Measurements from ENCODE around the gene PAWR. TPM values are rescaled to one million over a fixed set of nuclear protein-coding genes. Genes with fewer than 3 reads are reported as not detected.

PAWR gene
- total RNA-seq, 1 experiment from 2014 or later = 204 TPM

- no peak for DNase-seq
- Mint-ChIP-seq H3K36me3 (ENCODE audit: insufficient read depth, unreplicated experiment) (peaks cover 11% of the 10 kb centered on the region), H3K27me3 (ENCODE audit: unreplicated experiment) (no peaks in the 10 kb centered on the region), H3K4me1 (ENCODE audit: low read depth, unreplicated experiment) (peaks cover 46% of the 10 kb centered on the region), H3K27ac (ENCODE audit: unreplicated experiment) (no peak overlapping the region), H3K9me3 (ENCODE audit: low read depth, unreplicated experiment) (no peaks in the 10 kb centered on the region), H3K4me3 (ENCODE audit: low read depth, unreplicated experiment) (no peak overlapping the region)
- CTCF ChIA-PET = no interaction called here
- BruUV-seq (replicated peaks) = no TSS peak
- intact Hi-C loops (cut with micrococcal nuclease; ENCODE audit: unreplicated experiment) = no loop called here
- TF ChIP-seq CTCF (IDR thresholded peaks at IDR 0.05; ENCODE audit: unreplicated experiment) = no peak
These were observed 46.9 kb downstream of the PAWR start for GRCh38 chr12:79643821-79644220.

GRCh38 chr12:79638490-79638889, 52.3 kb downstream of the PAWR start:
- no peak overlapping the region for H3K4me3 Mint-ChIP-seq (ENCODE audit: low read depth, unreplicated experiment)
- H3K27ac Mint-ChIP-seq (ENCODE audit: unreplicated experiment) = peak overlapping the region; percentile 16
- H3K36me3 Mint-ChIP-seq (ENCODE audit: insufficient read depth, unreplicated experiment) = peaks cover 5% of the 10 kb centered on the region
- CTCF ChIA-PET = no interaction called here
- H3K9me3 Mint-ChIP-seq (ENCODE audit: low read depth, unreplicated experiment) = no peaks in the 10 kb centered on the region
- no peak for DNase-seq
- H3K27me3 Mint-ChIP-seq (ENCODE audit: unreplicated experiment) = no peaks in the 10 kb centered on the region
- intact Hi-C loops (cut with micrococcal nuclease; ENCODE audit: unreplicated experiment) = no loop called here
- no peak for TF ChIP-seq CTCF (IDR thresholded peaks at IDR 0.05; ENCODE audit: unreplicated experiment)
- peaks cover 38% of the 10 kb centered on the region for H3K4me1 Mint-ChIP-seq (ENCODE audit: low read depth, unreplicated experiment)
- no TSS peak for BruUV-seq (replicated peaks)

DNA sequence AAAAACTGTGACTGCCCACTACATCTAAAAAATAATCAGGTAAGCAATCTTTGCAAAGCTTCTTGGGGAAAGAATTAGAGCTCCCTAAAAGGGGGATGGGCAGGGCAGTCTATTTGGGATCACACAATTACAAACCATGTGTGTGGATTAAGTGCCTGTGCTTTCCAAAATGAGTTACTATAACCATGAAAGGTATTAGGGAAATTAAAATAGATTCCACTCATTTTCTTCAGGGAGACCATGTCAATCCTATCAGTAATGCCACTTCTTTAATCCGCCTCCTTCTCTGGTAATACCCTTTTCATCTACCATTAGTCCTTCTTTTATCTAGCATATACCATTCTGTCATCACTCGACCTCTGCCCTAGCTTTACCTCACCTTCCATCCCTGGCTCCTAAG, 53.7 kb downstream of the PAWR start:
- BruUV-seq (replicated peaks) = no TSS peak
- Mint-ChIP-seq H3K27me3 (ENCODE audit: unreplicated experiment) (no peaks in the 10 kb centered on the region), H3K36me3 (ENCODE audit: insufficient read depth, unreplicated experiment) (peaks cover 10% of the 10 kb centered on the region), H3K27ac (ENCODE audit: unreplicated experiment) (no peak overlapping the region), H3K9me3 (ENCODE audit: low read depth, unreplicated experiment) (no peaks in the 10 kb centered on the region), H3K4me1 (ENCODE audit: low read depth, unreplicated experiment) (peaks cover 25% of the 10 kb centered on the region), H3K4me3 (ENCODE audit: low read depth, unreplicated experiment) (no peak overlapping the region)
- intact Hi-C loops (cut with micrococcal nuclease; ENCODE audit: unreplicated experiment) = no loop called here
- TF ChIP-seq CTCF (IDR thresholded peaks at IDR 0.05; ENCODE audit: unreplicated experiment) = no peak
- DNase-seq = no peak
- CTCF ChIA-PET = interaction anchor here (0.7 kb wide), 1 partner anchor 163 kb away, joined by 4 read pairs; no protein-coding TSS in a partner anchor

- CTCF ChIA-PET = interaction anchor here (0.6 kb wide), 1 partner anchor 71 kb away, joined by 3 read pairs; no protein-coding TSS in a partner anchor
- Mint-ChIP-seq H3K4me1 (ENCODE audit: low read depth, unreplicated experiment) (peaks cover 25% of the 10 kb centered on the region), H3K36me3 (ENCODE audit: insufficient read depth, unreplicated experiment) (peaks cover 10% of the 10 kb centered on the region), H3K4me3 (ENCODE audit: low read depth, unreplicated experiment) (no peak overlapping the region), H3K27me3 (ENCODE audit: unreplicated experiment) (no peaks in the 10 kb centered on the region), H3K9me3 (ENCODE audit: low read depth, unreplicated experiment) (no peaks in the 10 kb centered on the region), H3K27ac (ENCODE audit: unreplicated experiment) (no peak overlapping the region)
- no peak for DNase-seq
- BruUV-seq (replicated peaks) = no TSS peak
- intact Hi-C loops (cut with micrococcal nuclease; ENCODE audit: unreplicated experiment) = no loop called here
- TF ChIP-seq CTCF (IDR thresholded peaks at IDR 0.05; ENCODE audit: unreplicated experiment) = no peak
These were observed 55.1 kb downstream of the PAWR start for GRCh38 chr12:79635676-79636075.
